Right ventricle myocardium superior (tissue), 1 donor: Measurements from ENCODE around the gene RALGDS. TPM values are rescaled to one million over a fixed set of nuclear protein-coding genes. Genes with fewer than 3 reads are reported as not detected.

Experiments used
- ATAC-seq: fragments of 200-7000 bp; cut with Tn5 transposase; one replicate; pipeline ENCODE4 v1.9.1; 2020; ENCODE audit warnings: mild to moderate bottlenecking; ENCODE audit not compliant: poor library complexity
- DNase-seq: peaks from one replicate; pipeline ENCODE4 v3.0.0-alpha.2; 2020
- intact Hi-C: fragments of 100-400 bp; cut with DNase I; formaldehyde crosslinking; loops from one replicate; pipeline ENCODE4 v1.11.2; 2022
- microRNA-seq: library from miRNA; unstranded; fragments of <30 nt; microRNA quantifications from one replicate; pipeline ENCODE4 v1.2.0, GENCODE V29; 2020
- total RNA-seq: library from RNA; stranded (reverse); fragmentation: NEBNext Ultra II Directional; extraction: Animal tissue kit (Norgen Biotek cat#: 25700); gene quantifications from one replicate; pipeline ENCODE4 v1.2.1, GENCODE V29; 2021
- donor health status: DM: no; HTN: yes; CAD: no; lungs with severe emphysema.

The RALGDS gene
- total RNA-seq, 1 donor from 2014 or later, result 33.1 TPM

- ATAC-seq (no peak), DNase-seq (no peak)
- intact Hi-C loops, result loop anchor here (5.0 kb wide), 1 partner anchor 96 kb away; no protein-coding TSS in a partner anchor
Measured at GRCh38 chr9:133051281-133051900, 69.6 kb downstream of the RALGDS start.

- intact Hi-C loops, result loop anchor here (5.0 kb wide), 1 partner anchor 97 kb away; no protein-coding TSS in a partner anchor
- ATAC-seq, result no peak
- DNase-seq, result no peak
Measured at GRCh38 chr9:133050781-133051180, 70.3 kb downstream of the RALGDS start.

DNA sequence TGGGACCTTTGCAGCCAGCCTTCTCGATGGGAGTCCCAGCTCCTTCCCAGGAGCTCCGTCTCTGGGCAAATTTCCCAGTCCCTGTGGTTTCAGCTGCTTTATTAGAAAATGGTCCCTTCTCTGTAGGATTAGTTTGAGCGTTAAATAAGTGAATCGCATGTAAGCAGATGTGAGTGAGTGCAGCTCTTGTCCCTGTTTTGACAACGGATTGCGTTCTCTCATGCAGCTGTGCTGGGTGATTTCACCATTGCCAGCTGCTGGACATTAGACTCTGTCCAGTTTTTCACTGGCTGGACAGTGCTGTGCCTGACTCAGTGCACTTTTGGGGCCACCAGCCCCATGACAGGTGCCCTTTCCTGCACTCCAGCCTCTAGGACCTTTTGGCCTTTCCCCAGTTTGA, 70.9 kb downstream of the RALGDS start:
- intact Hi-C loops, result loop anchor here (5.0 kb wide), 1 partner anchor 97 kb away; no protein-coding TSS in a partner anchor
- ATAC-seq (no peak), DNase-seq (no peak)

- intact Hi-C loops, result no loop called here
- DNase-seq, result no peak
Measured at GRCh38 chr9:133049043-133049442, 72.0 kb downstream of the RALGDS start.

GRCh38 chr9:133048595-133048994, 72.4 kb downstream of the RALGDS start:
- intact Hi-C loops, result no loop called here
- no peak for DNase-seq

More at GRCh38 chr9:133049043-133049442, 72.0 kb downstream of the RALGDS start:
- no peak for ATAC-seq

More at GRCh38 chr9:133048595-133048994, 72.4 kb downstream of the RALGDS start:
- peak; percentile 65 for ATAC-seq

Small RNAs within 50 kb of the gene (microRNA-seq; reads per million reads assigned to microRNA genes)
- not detected for gene MIR6877

Other genes with a start within 250 kb of the RALGDS start
- gene AK8, start 243.0 kb downstream of the RALGDS start, total RNA-seq, result 0.22 TPM
- 3.5 TPM for gene SPACA9, start 242.3 kb downstream of the RALGDS start, total RNA-seq
- 45.9 TPM for gene TSC1, start 176.6 kb downstream of the RALGDS start, total RNA-seq
- not detected for gene GFI1B, start 142.5 kb downstream of the RALGDS start, total RNA-seq
- 49.0 TPM for gene GTF3C5, start 90.2 kb downstream of the RALGDS start, total RNA-seq
- gene CEL, start 59.3 kb downstream of the RALGDS start, total RNA-seq, result 7.3 TPM
- gene GBGT1, start 42.7 kb upstream of the RALGDS start, total RNA-seq, result 6.4 TPM
- not detected for gene OBP2B, start 88.0 kb upstream of the RALGDS start, total RNA-seq
- gene ABO, start 154.0 kb upstream of the RALGDS start, total RNA-seq, result 2.4 TPM
- gene SURF6, start 214.9 kb upstream of the RALGDS start, total RNA-seq, result 11.1 TPM
- 19.2 TPM for gene MED22, start 226.9 kb upstream of the RALGDS start, total RNA-seq
- 834 TPM for gene RPL7A, start 227.0 kb upstream of the RALGDS start, total RNA-seq
- 55.4 TPM for gene SURF1, start 235.2 kb upstream of the RALGDS start, total RNA-seq
- 14.0 TPM for gene SURF2, start 235.3 kb upstream of the RALGDS start, total RNA-seq